ENCODE measurements around the gene NXPH1. TPM values are rescaled to one million over a fixed set of nuclear protein-coding genes. Genes with fewer than 3 reads are reported as not detected.

The NXPH1 gene
- polyA plus RNA-seq, 1 donor (not counting 4 experiments of a cell fraction or from before 2014, with no cell fraction given), result not detected

- dilution Hi-C loops (cut with MboI; ENCODE audit: extremely low pct_ligation_motif_present, low sequenced_read_pairs), result no loop called here
- no peaks in the 10 kb centered on the region for H3K79me2 ChIP-seq (ENCODE audit: control insufficient read depth, insufficient read depth, low read length)
- H4K20me1 ChIP-seq (ENCODE audit: control insufficient read depth, extremely low read depth, insufficient read depth, low read length), result no peaks in the 10 kb centered on the region
- no peaks in the 10 kb centered on the region for H3K9me3 ChIP-seq (ENCODE audit: control insufficient read depth, low read depth, low read length)
- DNase-seq (ENCODE audit: low read depth, low spot score) (no peak), FAIRE-seq (no peak)
- H3K36me3 ChIP-seq (ENCODE audit: control insufficient read depth in 2 of 2, extremely low read depth in 1 of 2, insufficient read depth in 2 of 2, low read length in 2 of 2), result no peaks in the 10 kb centered on the region
- H2AFZ ChIP-seq (ENCODE audit: control insufficient read depth, low read length), result no peak overlapping the region
- H3K27me3 ChIP-seq (ENCODE audit: control insufficient read depth, extremely low read depth, insufficient read depth, low read length), result peaks cover 42% of the 10 kb centered on the region
- TF ChIP-seq CTCF (optimal IDR thresholded peaks at IDR 0.05 in 1 of 3, IDR thresholded peaks at IDR 0.05 in 1 of 3, conservative IDR thresholded peaks at IDR 0.05 in 1 of 3; ENCODE audit: extremely low read depth in 1 of 3, insufficient read depth in 2 of 3, low read length in 3 of 3), result no peak
- TF ChIP-seq EZH2 (IDR thresholded peaks at IDR 0.05; ENCODE audit: low read length), result no peak
- H3K4me2 ChIP-seq (ENCODE audit: control insufficient read depth, extremely low read depth, insufficient read depth, low read depth, low read length), result no peak overlapping the region
- H3K27ac ChIP-seq (ENCODE audit: control insufficient read depth, insufficient read depth, low read length), result no peak overlapping the region
- no peak overlapping the region for H3K9ac ChIP-seq (ENCODE audit: control insufficient read depth, extremely low read depth, insufficient read depth, low read length)
- no peaks in the 10 kb centered on the region for H3K4me1 ChIP-seq (ENCODE audit: control insufficient read depth, extremely low read depth, insufficient read depth, low read length)
- H3K9me1 ChIP-seq (ENCODE audit: control insufficient read depth, extremely low read depth, insufficient read depth, low read length), result no peaks in the 10 kb centered on the region
- H3K4me3 ChIP-seq (ENCODE audit: control insufficient read depth in 2 of 3, extremely low read depth in 1 of 3, insufficient read depth in 2 of 3, low read depth in 1 of 3, low read length in 3 of 3), result no peak overlapping the region
These were observed 8.8 kb downstream of the NXPH1 start for GRCh38 chr7:8442051-8442813.

- Histone ChIP-seq H3K79me2 (ENCODE audit: control insufficient read depth, insufficient read depth, low read length) (no peaks in the 10 kb centered on the region), H3K4me3 (ENCODE audit: control insufficient read depth in 2 of 3, extremely low read depth in 1 of 3, insufficient read depth in 2 of 3, low read depth in 1 of 3, low read length in 3 of 3) (no peak overlapping the region), H2AFZ (ENCODE audit: control insufficient read depth, low read length) (no peak overlapping the region), H3K9me1 (ENCODE audit: control insufficient read depth, extremely low read depth, insufficient read depth, low read length) (no peaks in the 10 kb centered on the region), H3K4me2 (ENCODE audit: control insufficient read depth, extremely low read depth, insufficient read depth, low read depth, low read length) (no peak overlapping the region), H4K20me1 (ENCODE audit: control insufficient read depth, extremely low read depth, insufficient read depth, low read length) (no peaks in the 10 kb centered on the region), H3K9me3 (ENCODE audit: control insufficient read depth, low read depth, low read length) (no peaks in the 10 kb centered on the region), H3K27ac (ENCODE audit: control insufficient read depth, insufficient read depth, low read length) (no peak overlapping the region), H3K27me3 (ENCODE audit: control insufficient read depth, extremely low read depth, insufficient read depth, low read length) (peaks cover 42% of the 10 kb centered on the region), H3K36me3 (ENCODE audit: control insufficient read depth in 2 of 2, extremely low read depth in 1 of 2, insufficient read depth in 2 of 2, low read length in 2 of 2) (no peaks in the 10 kb centered on the region), H3K4me1 (ENCODE audit: control insufficient read depth, extremely low read depth, insufficient read depth, low read length) (no peaks in the 10 kb centered on the region), H3K9ac (ENCODE audit: control insufficient read depth, extremely low read depth, insufficient read depth, low read length) (no peak overlapping the region)
- FAIRE-seq (no peak), DNase-seq (ENCODE audit: low read depth, low spot score) (no peak)
- dilution Hi-C loops (cut with MboI; ENCODE audit: extremely low pct_ligation_motif_present, low sequenced_read_pairs), result no loop called here
- TF ChIP-seq EZH2 (IDR thresholded peaks at IDR 0.05; ENCODE audit: low read length), result no peak
- no peak for TF ChIP-seq CTCF (optimal IDR thresholded peaks at IDR 0.05 in 1 of 3, IDR thresholded peaks at IDR 0.05 in 1 of 3, conservative IDR thresholded peaks at IDR 0.05 in 1 of 3; ENCODE audit: extremely low read depth in 1 of 3, insufficient read depth in 2 of 3, low read length in 3 of 3)
These were observed 9.4 kb downstream of the NXPH1 start for GRCh38 chr7:8442814-8443304.

All from keratinocyte (primary cell).